Measurements from ENCODE around the gene MAP3K1.

Gene MAP3K1

DNA sequence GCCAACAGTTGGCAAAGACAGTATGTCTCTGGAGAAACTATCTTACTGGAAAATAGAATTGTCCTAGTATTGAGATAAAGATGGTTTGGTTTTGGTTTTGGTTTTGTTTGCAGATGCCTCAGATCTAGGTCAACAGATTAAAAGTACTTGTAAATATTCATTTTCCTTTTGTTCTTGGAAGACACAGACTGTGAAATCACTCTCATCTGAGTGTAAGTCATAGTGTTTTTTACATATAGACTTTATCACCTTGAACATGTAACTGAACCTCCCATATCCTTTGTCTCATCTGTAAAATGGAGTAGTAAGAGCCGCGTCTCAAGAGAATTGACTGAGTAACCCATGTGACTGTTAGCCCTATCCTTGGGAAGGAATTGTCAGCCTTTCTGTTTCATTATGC lies 34.3 kb downstream of the MAP3K1 start:
- DNase-seq = no peak

DNA sequence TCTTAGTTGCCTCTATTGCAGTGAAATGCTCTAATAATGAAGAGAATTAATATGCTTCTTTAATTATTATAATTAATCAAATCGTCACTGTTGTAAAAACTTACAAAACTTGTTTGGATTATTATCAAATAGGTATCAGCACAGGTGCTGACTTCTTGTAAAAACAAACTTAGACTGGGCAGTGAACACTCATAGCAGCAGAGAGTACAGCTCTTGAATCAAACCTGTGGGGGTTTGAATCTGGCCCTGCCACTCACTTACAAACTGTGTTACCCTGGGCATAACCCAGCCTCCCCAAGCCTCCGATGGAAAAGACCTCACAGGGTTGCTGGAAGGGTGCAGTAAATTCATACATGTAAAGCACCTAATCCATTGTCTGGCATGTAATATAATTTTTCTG lies 35.1 kb downstream of the MAP3K1 start:
- DNase-seq = no peak

DNA sequence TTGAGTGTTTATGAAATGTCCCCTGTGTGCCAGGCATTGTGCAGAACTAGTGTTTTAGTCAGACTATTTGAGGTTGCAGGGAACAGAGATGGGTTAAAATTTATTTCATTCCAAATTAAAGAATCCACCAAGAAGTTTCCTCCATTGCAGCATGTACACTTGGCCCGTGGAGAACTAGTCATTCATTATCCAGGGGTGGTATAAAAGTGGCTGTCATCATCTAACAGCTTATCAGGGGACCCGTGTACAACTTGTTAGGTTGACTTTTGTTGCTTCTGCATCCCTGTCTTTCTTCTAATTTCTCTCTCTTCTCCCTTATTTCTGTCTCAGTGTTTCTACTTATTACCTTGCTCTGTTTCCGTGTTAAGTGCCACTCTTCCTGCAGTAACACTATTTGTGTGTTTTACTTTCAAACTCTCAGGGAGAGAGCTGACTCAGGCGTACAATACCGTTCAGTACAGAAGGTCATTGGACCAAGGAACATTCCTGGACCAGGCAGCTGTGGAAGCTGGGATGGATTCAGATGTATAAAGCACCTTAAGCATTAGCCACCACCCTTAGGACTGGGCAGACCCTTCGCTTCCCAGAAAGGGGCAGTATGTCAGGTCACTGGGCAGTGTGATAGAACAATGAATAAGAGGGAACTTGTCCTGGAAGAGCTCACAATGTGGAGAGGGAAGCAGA lies 36.1 kb downstream of the MAP3K1 start:
- no peak for DNase-seq

DNA sequence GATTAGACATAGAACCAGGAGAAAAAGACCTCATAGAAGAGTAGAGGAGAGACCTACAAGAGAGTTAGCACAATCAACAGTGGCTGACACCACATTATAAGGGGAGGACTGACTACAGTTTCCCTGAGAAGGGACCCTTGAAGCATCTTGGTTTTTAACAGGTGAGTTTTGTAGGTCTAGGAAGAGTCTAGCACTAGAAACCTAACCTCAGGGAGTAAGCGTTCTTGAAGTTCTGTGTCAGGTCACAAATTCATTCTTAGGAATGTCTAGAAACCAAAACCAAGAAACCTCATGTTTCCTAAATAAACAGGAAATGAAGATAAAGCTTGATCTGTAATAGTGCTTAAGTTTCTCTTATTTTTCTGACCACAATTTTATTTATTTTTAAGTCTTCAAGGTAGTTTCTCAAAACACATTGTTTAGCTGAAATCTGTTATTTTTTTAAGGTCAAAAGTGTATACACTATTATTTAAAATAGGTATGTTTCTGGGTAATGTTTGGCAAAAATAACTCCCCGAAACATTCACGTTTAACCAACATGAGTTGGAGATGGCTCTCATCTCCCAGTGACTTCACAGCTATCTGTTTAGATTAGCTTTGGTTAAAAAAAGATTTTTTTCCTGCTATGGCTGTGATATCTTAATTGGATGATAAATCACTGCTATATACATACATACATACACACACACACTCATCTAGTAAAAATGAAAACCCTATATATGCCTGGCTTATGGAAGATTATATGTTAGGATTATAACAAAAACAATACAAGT lies 37.1 kb downstream of the MAP3K1 start:
- no peak for DNase-seq

DNA sequence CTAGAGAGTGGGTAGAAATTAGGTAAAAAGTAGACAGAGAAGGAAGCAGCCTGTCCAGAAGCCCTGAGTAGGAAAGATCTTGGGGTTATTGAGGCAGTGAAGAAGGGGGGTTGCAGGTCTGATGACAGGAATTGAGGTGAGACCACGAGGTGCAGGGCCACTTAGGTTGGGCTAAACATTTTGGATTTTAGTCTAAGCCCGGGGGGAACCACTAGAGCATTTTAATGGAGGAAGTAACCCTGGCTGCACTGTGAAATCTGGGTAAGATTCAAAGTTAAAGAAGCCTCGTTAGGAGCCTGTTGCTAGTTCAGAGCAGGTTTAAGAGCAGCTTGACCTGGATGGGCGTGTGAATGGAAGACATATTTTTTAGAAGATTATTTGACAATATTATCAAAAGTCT lies 38.3 kb downstream of the MAP3K1 start:
- no peak for DNase-seq

DNA sequence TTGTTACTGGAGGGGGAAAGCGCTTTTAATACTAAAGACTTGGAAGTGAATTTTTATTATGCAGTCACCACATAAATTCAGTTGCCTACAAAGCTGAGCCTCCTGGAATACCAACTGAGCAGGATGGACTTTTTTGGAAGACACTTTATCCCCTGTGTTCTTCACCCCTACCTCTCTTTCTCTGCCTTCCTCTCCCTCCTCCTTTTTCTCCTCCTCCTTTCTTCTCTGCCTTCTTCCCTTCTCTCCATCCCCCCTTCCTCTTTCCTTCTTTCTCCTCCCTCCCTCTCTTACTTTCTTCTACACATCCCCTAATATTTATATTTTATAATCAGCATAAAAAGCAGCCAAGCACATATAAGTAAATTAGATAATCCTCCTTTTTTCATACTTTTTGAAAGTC lies 39.6 kb downstream of the MAP3K1 start:
- DNase-seq = no peak

DNA sequence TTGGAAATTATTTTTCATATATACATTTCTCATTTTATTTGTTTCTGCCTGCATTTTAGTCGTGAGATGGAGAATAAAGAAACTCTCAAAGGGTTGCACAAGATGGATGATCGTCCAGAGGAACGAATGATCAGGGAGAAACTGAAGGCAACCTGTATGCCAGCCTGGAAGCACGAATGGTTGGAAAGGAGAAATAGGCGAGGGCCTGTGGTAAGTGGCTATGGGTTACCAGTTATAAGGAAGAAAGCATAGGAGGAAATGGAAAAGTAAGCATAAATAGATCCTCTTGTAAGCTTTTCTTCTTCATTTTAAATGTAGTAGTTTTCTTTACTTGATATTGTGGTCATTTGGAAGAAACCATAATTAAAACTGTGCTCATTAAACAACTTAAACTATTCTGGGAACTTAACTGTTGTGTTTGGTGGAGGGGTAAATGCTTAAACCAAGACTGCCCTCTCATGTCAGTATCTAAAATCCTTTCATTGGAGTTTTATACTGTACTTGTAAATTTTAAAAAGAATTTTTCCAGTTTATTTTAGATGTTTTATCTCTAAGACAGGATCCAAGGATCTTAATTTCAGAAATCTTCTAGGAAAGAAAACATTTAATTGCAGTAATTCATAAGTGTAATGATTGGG lies 41.3 kb downstream of the MAP3K1 start:
- DNase-seq = no peak

DNA sequence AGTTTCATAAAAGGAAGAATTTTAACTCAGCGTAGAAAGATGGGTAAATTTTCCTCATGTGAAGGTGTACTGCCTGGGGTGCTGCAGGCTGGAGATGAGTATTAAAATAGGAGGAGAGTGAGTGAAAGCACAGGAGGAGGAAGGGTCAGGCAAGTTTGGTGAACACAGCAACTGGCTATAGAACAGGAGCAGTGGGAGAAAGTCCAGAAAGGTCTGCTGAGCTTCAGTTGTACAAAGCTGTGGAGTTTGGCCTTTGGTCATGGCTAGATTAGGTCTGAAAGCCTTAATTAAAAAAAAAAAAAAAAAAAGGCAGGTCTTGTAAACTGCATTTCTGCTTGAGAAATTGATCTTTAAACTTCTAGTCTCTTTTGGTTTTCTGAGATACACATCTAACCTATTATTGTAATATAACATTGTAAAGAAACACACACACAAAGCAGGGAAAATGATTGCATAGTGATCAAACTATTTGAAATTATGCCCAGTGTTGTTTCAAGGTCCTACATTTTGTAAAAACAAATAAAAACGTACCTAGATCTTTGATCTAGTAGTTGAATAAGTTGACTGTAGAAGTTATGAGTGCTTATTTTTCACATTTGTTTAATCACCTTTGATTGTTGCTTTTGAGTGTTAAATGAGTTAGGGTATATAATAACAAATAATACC lies 43.6 kb downstream of the MAP3K1 start:
- no peak for DNase-seq

DNA sequence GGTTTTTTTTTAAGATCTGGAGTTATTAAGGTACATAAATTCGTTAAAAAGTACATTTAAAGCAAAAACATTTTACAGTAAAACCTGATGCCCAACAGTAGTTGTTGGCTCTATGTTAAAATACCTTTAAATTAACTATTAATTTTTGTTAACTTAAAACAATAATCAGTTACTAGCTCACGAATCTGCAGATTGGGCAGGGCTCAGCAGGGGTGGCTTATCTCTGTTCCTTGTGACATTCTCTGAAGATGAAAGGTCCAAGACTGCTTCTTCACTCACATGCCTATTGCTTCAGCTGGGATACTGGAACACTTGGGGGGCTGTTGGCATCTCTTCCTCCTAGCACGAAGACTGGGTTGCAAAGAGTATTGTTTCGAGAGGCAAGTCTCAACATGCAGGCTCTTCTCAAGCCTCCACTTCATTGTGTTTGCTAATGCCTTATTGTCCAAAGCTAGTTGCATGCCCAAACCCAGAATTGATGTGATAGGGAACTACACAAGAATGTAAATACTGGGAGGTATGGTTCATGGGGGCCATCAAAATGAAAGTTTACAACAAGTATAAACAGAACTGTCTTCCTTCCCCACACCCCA lies 46.6 kb downstream of the MAP3K1 start:
- DNase-seq = no peak

DNA sequence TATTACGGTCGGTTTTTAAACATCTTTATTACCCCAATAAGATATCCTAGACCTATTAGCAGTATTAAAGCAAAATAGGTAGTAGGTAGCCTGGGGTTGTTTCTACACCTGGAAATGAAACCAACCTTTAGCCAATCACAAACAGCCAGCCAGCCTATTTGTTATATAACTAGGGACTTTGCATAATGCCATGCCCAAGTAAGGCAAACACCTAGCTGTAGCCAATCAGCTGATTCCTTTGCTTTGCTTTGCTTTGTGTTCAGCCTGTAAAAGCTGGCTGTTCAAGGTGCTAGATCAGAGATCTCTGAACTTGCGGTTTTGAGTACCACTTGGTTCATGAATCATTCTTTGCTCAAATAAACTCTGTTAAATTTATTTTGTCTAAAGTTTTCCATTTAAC lies 47.6 kb downstream of the MAP3K1 start:
- DNase-seq = no peak

DNA sequence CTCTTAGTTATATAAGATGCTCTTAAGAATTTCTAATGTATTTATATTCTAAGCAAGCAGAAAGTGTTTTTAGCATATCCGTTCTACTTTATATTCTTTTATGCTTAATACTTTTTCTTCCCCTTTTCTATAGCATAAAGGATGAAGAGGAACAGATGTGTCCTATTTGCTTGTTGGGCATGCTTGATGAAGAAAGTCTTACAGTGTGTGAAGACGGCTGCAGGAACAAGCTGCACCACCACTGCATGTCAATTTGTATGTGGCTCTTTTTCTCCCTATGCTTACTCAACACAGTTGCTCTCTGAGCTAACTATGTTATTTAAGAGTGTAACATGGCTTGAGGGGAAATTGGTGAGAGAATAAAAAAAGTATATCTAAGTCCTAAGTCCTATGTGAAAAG lies 56.4 kb downstream of the MAP3K1 start:
- no peak for DNase-seq

DNA sequence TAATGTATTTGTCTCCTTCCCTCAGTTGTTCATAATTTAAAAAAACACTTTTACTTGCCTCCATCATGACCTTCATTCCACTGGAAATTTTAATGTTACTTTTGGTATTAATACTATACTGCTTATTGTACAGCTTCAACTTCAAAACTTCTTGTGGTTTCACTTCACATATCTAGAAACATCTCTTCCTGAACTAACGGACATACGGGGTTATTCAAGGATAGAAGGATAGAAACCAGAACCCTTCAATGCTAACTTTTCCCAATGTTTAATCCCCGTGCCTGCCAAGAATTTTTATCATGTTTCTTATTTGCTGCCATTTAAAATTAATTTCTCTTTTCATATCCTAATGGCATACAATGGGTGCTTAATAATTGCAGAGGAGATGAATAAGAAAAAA lies 57.7 kb downstream of the MAP3K1 start:
- no peak for DNase-seq

DNA sequence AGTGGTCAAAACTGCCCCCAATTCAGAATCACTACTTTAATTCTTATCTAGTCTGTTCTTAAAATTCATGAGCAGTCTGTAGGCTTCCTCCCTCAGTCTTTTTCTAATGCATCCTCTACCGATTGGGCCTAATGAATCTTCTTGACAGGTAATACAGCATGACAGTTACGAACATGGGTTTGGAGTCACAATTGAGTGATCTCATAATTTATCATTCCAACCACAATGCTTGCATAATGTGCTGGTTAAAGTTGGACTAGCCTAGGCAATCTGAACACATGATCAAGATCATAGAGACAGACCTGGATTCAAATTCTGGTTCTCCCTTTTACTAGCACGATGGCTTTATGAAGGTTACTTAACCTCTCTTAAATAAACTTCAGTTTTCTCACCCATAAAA lies 61.0 kb downstream of the MAP3K1 start:
- DNase-seq = no peak

DNA sequence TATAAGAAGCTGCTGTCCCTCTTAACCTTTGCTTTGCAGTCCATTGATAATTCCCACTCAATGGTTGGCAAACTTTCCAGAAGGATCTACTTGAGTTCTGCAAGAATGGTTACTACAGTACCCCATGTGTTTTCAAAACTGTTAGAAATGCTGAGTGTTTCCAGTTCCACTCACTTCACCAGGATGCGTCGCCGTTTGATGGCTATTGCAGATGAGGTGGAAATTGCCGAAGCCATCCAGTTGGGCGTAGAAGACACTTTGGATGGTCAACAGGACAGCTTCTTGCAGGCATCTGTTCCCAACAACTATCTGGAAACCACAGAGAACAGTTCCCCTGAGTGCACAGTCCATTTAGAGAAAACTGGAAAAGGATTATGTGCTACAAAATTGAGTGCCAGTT lies 66.2 kb downstream of the MAP3K1 start:
- no peak for DNase-seq

DNA sequence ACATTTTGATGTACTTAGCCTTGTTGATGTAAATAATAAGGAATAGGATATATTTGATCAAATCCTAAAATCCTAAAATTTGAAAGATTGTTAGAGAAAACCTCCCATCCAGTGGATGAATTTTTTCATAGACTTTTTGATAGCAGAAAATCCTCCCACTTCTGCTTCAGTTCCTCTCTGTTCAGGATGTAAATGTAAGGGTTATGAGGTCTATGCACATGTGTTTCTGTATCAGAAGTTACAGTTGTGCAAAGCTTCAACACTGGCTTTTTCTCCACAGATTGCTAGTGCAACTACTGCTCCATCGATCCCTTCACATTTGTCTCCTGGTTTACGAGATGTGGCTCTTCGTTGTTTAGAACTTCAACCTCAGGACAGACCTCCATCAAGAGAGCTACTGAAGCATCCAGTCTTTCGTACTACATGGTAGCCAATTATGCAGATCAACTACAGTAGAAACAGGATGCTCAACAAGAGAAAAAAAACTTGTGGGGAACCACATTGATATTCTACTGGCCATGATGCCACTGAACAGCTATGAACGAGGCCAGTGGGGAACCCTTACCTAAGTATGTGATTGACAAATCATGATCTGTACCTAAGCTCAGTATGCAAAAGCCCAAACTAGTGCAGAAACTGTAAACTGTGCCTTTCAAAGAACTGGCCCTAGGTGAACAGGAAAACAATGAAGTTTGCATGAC lies 78.1 kb downstream of the MAP3K1 start:
- DNase-seq = no peak

DNA sequence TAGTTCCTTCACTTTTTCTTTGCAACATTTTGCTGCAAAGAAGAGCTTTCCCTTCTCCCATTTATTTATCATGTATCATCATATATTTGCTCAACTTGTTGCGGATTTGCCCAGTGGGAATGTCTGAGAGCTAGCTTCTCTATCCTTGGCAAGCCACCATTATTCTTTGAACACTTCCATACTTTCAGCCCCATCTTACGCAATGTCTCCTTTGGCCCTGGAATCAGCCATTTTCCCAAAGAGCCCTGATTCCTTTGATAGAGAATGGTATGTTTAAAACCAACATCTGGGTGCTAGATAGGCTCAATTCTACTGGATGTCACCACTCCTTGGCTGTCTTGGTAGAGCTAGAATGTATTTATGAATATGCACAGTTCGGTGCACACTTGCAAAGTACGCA lies 81.4 kb downstream of the MAP3K1 start:
- no peak for DNase-seq

DNA sequence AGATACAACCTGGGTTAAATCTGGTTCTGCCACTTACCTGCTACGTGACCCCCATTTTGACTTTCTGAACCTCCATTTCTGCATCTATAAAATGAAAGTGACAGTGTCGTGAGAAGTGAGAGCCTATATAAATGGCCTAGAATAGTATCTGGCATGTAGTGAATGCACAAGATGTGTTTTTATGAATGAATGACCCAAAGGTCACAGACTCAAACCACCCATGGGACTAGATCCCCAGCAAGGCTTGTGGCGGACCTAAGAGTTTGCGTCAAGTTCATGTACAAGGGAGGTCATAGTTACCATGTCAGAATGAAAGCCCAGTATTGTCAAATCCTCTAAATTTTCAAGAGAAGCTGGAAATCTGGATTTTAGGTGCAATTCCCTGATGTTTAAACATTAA lies 82.9 kb downstream of the MAP3K1 start:
- DNase-seq = no peak

DNA sequence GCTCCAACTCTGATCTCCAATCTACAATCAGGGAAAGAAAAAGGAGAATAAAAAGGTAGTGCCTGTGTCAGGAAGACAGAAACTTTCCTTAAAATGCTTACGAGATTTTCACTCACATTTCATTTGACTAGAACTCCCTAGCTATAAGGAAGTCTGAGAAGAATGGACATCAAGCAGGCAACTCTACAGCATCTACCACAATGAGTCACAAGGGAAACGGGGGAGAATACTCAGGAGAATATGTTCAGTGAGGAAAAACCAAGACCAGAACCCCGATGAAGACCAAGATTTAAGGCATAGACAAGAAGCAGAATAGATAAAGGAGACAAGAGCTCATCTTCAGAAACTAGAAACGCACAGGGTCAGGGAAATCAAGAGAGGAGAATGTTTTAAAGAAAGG lies 85.0 kb downstream of the MAP3K1 start:
- DNase-seq = no peak

DNA sequence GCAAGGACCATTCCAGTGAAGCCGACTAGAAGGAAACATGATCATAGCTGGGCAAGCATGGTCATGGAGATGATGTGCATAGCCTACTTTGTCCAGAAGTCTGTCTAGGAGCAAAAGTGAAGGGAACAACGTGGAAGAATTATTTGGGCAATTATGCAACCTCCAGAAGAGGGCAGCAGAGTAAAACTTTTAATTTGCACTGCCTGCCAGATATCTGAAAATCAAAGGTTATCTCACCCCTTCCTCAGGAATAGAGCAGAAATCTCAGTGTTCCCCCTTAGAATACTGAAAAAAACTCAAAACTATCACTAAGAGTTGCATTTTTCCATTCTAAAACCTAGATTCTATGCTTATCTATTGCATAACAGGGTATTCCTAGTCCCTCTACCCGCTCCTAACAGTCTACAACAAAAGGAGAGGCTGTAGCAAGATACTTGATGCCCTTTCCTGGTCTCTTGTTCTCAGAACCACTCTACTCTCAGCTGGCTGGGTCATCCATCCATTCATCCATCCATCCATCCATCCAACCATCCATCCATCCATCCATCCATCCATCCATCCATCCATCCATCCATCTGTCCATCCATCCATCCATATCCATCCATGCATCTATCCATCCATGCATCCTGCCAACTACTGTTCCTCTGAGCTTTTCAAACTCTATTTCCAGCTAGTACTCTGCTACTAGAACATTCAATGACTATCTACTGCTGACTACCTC lies 85.7 kb downstream of the MAP3K1 start:
- DNase-seq = no peak

DNA sequence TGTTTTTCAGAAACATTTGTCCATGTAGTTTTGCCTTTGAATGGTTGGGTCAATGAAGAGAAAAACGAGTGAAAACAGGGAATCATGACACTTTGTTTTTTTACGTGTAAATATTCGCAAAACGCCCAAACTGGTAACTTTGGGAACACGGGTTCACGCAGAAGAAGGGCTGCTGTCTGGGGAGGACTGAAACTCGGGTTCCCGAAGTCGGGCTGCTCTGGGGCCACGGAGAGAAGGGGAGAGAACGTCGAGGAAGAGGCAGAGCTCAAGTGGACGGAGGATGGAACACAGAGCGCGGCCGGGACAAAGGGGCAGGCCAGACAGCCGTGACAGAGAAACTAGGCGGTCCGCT lies 93.6 kb downstream of the MAP3K1 start:
- no peak for DNase-seq

DNA sequence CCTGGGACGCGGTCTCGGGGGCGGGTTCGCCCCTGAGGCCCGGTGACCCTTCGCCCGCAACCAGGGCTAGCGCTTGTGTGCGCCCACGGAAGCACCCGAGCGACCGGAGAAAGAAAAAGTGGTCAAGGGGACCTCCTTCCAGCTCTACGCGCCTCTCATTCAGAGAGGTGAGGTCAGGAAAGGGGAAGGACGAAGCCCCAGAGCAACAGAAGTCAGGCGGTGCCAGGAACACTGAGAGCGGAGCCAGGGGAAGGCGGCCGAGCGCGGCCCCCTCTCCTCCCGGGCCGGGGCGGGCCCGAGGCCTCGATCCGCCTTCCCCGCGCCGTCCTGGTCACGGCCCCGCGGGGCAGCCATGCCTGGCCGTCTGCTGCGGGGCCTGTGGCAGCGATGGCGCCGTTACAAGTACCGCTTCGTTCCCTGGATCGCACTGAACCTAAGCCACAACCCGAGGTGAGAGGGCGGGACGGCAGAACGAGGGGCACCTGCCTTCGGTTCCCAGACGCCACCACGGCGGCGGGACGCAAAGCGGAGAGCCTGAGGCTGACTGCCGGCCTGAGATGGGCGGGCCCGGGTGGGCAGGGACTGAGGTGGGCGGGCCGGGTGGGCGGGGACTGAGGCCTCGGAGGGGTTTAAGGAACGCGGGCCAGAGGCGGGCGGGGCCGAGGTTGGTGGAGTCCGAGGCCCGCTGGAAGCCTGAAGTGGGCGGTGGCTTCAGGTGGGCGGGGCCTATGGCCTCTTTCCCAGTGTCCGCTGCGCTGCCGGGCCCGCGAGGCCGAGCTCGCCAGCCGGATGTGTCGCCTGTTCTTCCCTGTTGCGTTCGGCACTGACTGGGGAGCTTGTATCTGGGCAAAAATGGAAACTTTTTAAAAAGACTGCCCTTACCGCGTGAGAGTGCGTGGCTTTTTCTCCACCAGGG lies 94.2 kb downstream of the MAP3K1 start, which contains the start of gene SETD9:
Gene SETD9 (plus strand): TSS at position 303 of the 916 bp plus-strand sequence. CDS start 50 bp downstream, at position 353.
- DNase-seq = peak; percentile 78

All from T-helper 9 cell (primary cell).